GM19455 (cell line): Measurements from ENCODE around the gene SPDYE1.
"Not testable (repeated sequence)": the region's sequence is repeated elsewhere in the genome, so short reads cannot be mapped to it uniquely, and the experiment has no call there.

Source experiments
- ATAC-seq: cut with Tn5 transposase; IDR thresholded peaks from one replicate; pipeline ENCODE4 v1.9.1; 2021; ENCODE audit not compliant: unreplicated experiment

Gene SPDYE1, protein sequence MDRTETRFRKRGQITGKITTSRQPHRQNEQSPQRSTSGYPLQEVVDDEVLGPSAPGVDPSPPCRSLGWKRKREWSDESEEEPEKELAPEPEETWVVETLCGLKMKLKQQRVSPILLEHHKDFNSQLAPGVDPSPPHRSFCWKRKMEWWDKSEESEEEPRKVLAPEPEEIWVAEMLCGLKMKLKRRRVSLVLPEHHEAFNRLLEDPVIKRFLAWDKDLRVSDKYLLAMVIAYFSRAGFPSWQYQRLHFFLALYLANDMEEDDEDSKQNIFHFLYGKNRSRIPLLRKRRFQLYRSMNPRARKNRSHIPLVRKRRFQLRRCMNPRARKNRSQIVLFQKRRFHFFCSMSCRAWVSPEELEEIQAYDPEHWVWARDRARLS

DNA sequence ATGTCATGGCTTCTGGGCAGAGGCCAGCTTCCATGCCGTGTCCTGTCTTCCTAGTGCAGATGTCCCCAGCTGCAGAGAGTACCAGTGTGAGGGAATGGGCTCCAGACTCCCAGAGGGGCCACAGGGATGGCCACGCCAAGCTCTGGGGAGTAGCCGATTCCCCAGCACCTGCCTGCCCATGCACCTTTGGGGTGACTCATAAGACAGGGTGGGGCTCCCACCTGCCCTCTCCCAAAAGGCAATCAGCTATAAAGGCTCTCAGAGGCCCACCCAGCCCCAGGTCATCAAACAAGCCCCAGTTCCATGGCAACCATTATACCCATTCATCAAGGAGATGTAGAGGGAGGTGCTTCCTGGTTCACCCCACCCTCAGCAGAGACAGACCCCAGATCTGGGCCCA is at the start of gene SPDYE1:
TSS of gene SPDYE1 (plus strand) at position 366 of the 400 bp plus-strand sequence. CDS start 2,053 bp downstream, outside the sequence.
- not testable (repeated sequence) for ATAC-seq

DNA sequence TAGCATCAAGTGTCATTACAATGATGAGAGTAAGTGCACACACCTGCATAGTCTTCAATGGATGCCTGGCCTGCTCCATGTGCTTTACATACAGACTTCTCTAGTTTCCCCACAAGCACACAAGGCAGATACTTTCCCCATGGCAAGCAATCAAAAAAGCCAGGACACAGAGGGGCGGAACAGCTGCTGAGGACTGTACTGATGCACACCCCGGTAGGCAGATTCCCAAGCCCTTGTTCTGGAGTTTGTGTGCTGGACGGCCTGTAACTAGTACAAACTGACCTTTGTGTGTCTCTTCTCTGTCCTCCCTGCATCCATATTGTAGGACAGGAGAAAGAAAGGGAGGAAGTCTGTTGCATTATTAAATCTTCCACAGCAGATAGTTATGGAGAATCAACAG is 45.7 kb upstream of the SPDYE1 start:
- no peak for ATAC-seq

DNA sequence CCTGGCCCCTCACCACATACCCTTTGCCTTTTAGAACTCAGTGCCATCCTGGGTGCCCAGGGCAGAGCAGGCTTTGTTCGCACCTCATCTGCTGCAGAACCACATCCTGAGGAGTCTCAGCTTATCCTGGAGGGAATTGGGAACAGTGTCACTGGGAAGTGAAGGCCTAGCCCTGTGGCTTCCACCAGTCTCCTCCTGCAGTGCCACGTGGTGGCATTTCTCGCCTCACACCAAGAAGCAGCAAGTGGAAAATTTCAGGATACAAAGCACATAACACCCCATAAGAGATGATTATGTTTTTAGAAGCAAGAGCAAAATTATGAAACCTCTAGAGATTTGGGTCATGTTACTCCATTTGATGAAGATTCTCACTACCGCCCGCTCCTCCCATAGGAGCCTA is 44.6 kb upstream of the SPDYE1 start:
- ATAC-seq, result no peak

DNA sequence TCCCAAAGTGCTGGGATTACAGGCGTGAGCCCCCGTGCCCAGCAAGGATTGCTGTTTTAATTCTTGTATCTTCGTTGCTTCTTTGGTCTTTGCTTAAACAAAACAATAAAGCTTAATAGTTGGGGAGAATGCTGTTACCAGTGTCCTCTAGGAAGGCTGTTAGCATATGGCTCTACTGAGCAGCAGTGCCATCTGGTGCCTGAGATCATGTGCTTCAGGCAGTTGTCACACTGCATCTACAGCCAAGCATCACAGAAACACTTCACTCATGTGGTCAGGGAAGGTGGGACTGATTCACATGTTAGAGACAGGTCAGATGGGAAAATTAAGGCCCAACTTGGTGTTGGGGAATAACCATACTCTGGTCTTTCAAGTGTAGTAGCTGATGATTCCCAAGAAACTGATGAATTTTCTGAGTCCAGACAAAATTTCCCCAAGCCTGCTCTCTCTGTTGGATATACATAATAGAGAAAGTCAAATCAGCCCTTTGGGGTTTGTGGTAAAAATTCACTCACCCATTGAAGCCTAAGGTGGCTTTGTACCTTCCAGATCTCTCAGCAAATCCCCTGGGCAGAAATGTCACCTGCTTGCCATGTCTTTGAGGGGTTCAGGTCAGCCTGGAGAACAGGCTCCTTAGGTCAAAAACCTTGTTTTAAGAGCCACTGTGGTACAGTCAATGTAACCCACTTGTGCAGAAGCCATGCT is 43.0 kb upstream of the SPDYE1 start:
- no peak for ATAC-seq

DNA sequence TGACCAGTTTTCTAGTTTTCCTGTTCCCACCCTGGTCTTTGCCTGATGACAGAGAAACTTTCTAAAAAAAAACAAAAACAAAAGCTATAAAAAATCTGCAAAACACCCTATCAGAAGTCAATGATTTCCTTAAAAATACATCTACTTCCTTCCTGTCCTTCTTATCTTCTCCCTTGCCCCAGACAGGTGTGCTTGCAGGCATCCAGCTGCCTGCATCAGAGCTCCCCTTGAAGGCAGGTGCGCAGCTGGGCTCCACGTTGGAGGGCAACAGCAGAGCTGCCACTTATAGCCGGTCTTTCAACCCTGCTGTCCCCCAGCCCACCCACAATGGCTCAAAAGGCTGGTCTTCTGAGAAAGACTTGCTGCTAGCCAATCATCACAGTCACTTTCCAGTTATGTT is 41.7 kb upstream of the SPDYE1 start:
- ATAC-seq, result no peak

DNA sequence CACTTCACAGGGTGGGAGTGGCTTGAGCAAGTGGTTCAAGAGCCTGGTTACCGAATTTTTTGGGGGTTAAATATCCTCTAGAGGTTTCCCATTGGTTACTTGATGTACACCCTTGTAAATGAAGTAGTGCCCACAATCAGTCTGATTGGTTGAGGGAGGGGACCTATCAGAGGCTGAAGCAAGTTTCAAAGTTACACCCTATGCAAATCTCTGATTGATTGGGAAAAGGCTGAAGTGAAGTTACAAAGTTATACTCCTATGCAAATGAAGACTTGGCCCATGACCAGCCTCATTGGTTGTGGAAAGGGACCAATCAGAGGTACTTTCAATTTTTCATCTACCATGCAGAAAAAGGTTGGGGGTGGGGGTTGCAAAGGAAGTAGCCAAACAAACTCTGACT is 36.8 kb upstream of the SPDYE1 start:
- ATAC-seq, result no peak

DNA sequence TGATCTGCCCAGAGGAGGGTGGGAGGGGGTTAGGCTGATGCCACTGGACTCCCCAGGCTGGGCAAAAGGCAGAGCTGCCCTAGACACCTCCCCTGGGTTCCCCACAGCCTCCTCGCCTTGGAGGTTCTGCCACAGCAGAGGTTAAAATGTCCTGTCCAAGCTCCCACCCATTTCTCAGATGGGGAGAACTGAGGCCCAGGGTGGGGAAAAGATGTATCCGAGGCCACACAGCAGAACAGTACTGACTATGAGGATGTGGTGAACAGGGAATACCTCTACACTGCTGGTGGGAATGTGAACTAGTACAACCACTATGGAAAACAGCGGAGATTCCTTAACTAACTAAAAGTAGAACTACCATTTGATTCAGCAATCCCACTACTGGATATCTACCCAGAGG is 31.3 kb upstream of the SPDYE1 start:
- not testable (repeated sequence) for ATAC-seq

DNA sequence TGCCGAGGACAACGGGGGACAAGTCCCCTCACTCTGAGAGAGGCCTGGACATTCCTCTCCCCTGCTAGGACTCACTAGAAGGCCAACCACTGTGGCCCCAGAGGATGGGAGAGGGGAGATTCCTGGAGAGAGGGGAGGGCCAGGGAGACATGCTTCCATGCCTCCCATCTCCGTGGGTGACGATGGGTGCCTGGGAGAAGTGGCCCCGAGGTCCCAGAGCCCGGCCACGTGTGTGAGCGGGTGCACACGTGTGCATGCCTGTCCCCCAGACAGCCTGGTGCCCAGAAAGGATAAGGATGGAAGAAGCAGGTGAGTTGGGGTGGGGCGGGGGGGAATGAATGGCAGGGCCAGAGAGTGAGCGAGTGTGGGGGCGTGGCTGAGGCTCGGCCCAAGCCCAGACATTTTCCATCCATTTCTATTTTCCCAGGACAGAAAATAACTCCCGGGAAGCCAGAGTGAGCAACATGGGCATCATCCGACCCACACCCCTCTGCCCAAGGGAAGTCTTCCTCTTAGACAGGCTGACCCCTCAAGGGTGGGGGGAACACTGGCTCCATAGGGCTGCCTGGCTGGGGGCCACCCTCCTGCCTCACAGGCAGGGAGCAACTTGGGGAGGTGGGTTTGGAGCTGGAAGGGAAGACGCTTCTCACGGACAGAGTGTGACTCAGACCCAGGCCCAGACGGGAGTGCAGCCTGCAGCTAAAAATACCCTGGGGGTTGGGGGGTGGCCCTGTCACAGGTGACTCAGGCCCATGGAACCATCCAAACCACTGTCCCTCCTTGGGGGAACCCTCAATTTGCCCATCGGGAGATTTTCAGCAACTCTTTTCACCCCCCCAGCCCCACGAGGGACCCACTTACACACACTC is 29.3 kb upstream of the SPDYE1 start:
- not testable (repeated sequence) for ATAC-seq

DNA sequence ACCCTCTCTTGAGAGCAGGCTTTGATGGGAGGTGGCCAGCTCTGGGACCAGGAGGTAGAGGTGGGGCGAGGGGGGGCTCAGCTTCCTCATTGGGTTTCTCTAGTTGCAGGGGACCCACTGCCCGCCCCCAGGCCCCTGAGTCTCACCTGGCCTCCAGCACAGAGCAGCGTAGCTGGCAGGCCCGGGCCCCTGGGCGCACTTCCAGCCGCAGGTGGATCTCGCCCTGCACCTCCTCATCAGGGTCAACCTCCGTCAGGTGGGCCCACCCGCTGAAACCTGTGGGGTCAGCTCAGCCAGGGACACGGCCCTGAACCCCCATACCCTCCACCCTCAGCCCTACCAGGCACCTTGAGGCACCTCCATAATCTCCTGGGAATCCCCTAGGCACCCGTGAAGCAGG is 28.1 kb upstream of the SPDYE1 start:
- not testable (repeated sequence) for ATAC-seq

DNA sequence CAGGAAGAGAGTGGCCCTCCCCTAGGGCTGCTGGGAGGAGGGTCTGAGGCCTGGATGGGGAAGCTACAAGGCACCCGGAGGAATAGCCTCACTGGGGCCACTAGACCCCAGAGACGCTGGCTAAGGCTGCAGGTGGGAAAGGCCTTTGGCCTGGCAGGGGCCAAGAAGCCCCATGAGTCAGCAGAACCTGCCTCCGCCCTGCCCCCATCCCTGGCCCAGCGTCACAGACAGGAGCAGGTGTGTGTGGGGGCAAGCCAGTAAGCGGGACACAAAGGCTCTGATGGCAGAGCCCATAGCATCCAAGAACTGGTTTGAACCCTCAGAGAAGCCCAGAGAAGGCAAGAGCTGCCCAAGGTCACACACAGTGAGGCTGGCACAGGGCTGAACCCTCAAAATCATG is 27.0 kb upstream of the SPDYE1 start:
- not testable (repeated sequence) for ATAC-seq

DNA sequence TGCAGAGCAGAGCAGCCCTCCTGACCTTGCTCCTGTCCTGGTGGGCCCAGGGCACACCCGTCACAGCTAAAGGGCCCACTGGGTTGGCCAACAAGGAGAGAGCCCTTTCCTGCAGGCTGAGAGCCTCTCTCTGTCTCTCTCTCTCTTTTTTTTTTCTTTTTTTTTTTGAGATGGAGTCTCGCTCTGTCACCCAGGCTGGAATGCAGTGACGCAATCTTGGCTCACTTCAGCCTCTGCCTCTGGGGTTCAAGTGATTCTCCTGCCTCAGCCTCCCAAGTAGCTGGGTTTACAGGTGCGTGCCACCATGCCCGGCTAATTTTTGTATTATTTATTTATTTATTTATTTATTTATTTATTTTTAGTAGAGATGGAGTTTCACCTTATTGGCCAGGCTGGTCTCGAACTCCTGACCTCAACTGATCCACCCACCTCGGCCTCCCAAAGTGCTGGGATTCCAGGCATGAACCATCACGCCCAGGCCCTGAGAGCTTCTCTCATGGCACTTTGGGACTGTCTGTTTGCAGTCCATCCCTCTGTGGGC is 23.6 kb upstream of the SPDYE1 start:
- ATAC-seq, result not testable (repeated sequence)

DNA sequence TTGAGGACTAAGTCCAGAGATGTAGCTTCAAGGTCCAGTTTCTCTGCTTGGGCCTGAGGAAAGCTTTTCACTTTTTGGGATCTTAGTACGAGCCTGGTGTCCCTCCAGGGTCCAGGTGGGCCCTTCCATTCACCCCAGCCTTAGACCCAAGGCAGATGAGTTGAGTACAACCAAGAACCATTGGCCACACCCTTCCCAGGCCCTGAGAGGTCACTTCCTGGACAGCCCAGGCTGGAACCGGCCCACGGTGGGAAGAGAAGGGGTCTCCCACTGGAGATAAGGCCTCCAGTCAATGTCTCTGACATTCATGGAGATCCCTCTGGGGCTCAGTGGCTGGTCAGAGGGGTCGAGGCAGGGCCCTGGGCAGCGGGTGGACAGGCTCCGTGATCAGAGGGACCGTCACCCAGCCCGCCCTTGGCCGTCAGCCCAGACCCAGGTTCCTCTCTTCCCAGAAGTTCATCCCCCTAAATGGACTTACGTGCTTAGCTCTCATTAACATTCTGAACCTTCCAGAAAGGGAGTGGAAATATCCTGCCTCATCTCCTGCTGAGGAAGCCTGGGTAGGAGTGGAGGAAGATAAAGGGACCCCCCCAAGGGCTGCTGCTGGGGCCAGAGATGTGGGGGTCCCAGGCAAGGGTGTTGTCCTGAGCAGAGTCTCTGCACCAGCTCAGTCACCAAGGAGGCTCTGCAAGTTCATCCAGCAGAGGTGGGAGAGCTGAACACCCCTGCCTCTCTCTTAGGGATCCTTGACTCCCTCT is 22.8 kb upstream of the SPDYE1 start:
- ATAC-seq, result not testable (repeated sequence)

DNA sequence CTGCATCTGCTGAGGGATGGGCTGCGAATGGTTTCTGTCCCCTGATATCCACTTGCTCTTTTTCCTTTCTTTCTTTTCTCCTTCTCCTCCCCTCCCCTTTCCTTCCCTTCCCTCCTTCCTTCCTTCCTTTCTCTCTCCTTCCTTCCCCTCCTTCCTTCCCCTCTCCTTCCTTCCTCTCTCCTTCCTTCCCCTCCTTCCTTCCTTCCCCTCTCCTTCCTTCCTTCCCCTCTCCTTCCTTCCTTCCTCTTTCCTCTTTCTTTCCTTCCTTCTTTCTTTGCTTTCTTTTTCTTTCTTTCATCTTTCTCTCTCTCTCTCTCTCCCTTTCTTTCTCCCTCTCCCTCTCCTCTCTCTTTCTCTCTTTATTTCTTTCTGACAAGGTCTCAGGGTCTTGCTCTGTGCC is 20.2 kb upstream of the SPDYE1 start:
- ATAC-seq, result no peak

DNA sequence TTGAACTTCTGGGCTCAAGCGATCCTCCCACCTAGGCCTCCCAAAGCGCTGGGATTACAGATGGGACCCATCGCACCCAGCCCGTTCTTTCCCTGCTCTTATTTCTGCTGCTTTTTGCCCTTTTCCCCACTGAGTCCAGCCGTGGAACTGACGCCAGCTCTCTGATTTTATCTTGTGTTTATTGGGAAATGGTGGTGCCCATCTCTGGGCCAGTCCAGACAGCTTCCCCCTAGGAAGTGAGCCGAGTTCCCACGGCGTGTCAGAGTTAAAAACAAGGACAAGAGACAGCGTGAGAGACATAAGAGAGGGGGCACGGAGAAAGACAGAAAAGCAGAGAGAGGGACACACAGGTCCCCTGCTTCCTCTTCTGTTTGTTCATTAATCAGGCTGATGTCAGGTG is 19.6 kb upstream of the SPDYE1 start:
- not testable (repeated sequence) for ATAC-seq

DNA sequence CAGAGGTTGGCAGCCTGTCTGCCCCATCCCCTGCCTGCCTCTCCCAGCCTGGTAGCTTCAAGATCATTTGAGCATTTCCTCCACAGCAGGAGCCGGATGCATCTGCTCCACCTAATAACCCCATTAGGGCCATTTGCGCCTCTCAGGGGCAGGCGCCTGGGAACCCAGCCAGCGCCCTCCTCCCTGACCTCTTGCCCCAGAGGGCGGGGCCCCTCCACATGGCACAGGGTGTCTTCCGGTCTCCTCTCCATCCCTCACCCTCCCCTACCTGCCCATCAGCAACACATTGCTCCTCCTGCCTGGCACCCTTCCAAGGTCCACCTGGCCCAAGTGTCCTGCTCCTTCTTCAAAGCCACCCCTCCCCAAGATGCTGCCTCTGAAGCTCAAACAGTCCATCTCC is 14.8 kb upstream of the SPDYE1 start:
- ATAC-seq, result not testable (repeated sequence)

DNA sequence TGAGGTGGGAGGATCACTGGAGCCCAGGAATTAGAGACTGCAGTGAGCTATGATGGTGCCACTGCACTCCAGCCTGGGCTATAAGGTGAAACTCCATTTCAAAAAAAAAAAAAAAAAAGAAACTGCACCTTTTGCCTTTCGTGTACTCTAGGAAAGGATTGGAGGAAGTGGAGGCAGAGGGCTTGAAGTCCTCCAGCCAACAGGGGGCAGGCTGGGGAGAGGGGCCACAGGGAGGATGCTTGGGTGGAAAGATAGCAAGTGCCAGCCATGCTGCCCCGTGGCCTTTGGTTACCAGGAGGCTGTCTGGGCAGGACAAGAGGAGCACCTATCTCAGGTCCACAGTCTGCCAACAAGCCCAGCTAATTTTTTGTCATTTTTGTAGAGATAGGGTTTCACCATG is 14.0 kb upstream of the SPDYE1 start:
- ATAC-seq, result not testable (repeated sequence)

DNA sequence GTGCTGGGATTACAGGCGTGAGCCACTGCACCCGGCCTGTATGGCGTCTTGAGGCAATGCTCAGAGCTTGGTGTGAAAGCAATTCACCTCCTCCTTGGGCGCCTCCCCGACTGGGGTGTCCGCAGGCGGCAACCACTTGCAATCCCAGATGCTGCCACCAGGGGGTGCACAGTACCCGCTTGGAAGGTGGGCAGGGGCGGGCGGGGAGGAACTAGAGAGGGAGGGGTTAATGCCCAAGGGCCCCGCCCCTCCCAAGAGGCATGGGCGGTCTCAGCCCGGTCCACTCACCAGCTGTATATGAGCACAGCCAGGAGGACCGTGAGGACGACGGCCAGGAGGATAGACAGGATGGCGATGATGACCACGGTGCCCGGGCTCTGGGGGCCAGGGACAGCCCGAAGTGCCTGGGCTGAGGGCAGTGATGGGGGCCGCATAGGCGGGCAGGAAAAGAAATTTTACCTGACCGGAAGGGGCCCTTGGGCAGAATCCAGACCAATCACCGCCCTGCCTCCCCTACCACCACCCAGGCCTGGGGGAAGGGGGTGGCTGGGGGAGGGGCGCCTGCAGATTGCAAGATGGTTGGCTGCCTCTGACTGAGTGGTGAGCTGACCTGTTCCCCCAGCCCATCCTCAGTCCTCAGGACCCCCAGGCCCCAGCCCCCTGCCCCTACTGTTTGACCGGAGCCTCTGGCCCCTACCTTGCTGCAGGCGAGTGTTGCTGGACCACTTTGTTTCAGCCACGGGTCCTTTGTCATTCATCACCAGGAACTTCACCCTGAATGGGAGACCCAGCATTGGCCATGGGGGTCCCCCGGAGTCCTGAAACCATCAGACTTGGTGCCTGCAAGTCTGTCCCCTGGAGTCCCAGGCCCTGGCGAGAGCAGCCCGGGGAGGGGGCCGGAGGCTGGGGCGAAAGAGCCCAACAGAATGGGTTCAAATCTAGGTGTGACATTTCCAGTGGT is 11.5 kb upstream of the SPDYE1 start:
- ATAC-seq, result peak; percentile 94

DNA sequence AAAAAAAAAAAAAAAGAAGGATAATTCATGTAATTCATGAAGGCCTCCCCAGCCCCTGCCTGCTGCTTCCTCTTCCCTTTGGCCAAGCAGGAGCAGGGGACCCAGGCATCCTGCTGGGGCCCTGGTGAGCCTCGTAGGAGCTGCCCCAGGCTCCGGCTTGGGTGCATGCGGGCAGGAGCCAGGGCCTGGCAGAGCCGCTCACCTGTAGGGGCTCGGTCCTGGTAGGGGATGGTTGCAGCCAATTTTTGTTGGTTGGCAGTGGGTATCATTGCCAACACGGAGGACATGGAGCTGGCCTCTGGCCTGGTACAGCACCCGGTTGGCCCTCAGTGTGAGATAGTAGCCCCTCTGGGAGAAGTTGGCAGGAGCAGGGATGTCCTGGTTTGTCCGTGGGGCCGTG is 10.2 kb upstream of the SPDYE1 start:
- not testable (repeated sequence) for ATAC-seq

DNA sequence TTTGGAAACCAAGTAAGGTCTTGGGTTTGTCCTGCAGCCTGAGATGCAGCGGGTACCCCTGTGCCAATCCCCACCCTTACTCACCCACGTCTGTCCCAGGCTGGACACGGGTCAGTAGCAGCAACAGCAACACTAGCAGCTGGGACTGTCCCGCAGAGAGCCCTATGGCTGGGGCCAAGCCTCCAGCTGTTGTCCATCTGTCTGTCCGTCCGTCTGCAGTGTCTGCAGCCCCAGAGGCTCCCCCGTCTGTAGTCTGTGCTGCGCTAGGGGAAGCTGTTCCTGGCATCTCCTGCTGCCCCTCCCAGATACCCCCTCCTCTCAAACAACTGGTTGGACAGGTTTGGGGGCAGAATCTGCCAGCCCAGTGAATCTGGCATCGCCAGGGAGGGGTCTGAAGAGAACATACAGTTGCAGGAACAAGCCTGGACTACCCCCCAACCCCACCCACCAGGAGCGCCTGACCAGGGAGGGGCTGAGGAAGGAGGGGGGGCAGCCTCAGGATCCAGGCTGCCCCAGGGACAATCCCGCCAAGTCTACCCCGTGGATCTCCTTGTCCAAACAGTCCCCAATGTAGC is 7.6 kb upstream of the SPDYE1 start:
- not testable (repeated sequence) for ATAC-seq
